DOHH2 (cell line): ENCODE data around the gene PDK3.

Experiments
- CTCF ChIP-seq: fragments of 200-600 bp; sonication (generic); IDR thresholded peaks from one replicate; pipeline ENCODE4 v1.5.1; 2014; ENCODE audit warnings: antibody characterized with exemption, mild to moderate bottlenecking, low read depth, low read length; ENCODE audit not compliant: poor library complexity, severe bottlenecking
- EZH2phosphoT487 ChIP-seq: fragments of 200-600 bp; sonication (generic); IDR thresholded peaks from 2 replicates; pipeline ENCODE4 v1.6.1; 2017; ENCODE audit warnings: borderline replicate concordance, mild to moderate bottlenecking, antibody characterized with exemption, low read length, moderate library complexity, mixed read lengths

GRCh38 chrX:24423960-24424359 is 41.1 kb upstream of the PDK3 start:
- TF ChIP-seq CTCF (no peak), EZH2phosphoT487 (no peak)
